Measurements from ENCODE around the gene NAB2. TPM values are rescaled to one million over a fixed set of nuclear protein-coding genes. Genes with fewer than 3 reads are reported as not detected.
"Not testable (repeated sequence)": the region's sequence is repeated elsewhere in the genome, so short reads cannot be mapped to it uniquely, and the experiment has no call there.

NAB2 gene
- total and polyA plus RNA-seq, 5 donors from 2014 or later, result 0.31 to 7.5 (median 1.1) TPM

GRCh38 chr12:57112492-57113294 lies 23.8 kb downstream of the NAB2 start:
- peaks cover 0 to 42% (median 30%) of the 10 kb centered on the region in 4 donors for H3K4me1 Mint-ChIP-seq
- peaks cover 19% of the 10 kb centered on the region for H3K27me3 Mint-ChIP-seq
- Histone ChIP-seq H3K36me3 (ENCODE audit: control insufficient read depth, insufficient read depth, low read length) (peaks cover 9% of the 10 kb centered on the region), H3K4me1 (ENCODE audit: control insufficient read depth, insufficient read depth, low read length, poor library complexity, severe bottlenecking) (peaks cover 46% of the 10 kb centered on the region), H3K4me3 (ENCODE audit: low read depth, low read length) (peak overlapping the region; percentile 88), H3K27me3 (ENCODE audit: control insufficient read depth, insufficient read depth, low read length) (no peaks in the 10 kb centered on the region), H3K27ac (ENCODE audit: insufficient read depth, low read length, poor library complexity, severe bottlenecking) (peak overlapping the region; percentile 98), H3K9me3 (ENCODE audit: control insufficient read depth in 2 of 2, low read length in 2 of 2) (no peaks in the 10 kb centered on the region)
- H3K27ac Mint-ChIP-seq, result peak overlapping the region; percentile 62 to 99 (median 98)
- peaks cover 0 to 5% (median 0%) of the 10 kb centered on the region in 7 donors for H3K9me3 Mint-ChIP-seq
- H3K36me3 Mint-ChIP-seq, result peaks cover 7% of the 10 kb centered on the region
- ATAC-seq (ENCODE audit: low read depth in 2 of 2) (no peak), DNase-seq (no peak)
- H3K4me3 Mint-ChIP-seq, result peak overlapping the region; percentile 91 to 100 (median 97)

- Mint-ChIP-seq H3K9me3 (peaks cover 0 to 3% (median 0%) of the 10 kb centered on the region in 7 donors), H3K4me3 (peak overlapping the region in 1 of 4 donors; percentile 10), H3K27ac (peak overlapping the region in 1 of 3 donors; percentile 0), H3K36me3 (peaks cover 2% of the 10 kb centered on the region), H3K27me3 (peaks cover 11% of the 10 kb centered on the region), H3K4me1 (peaks cover 0 to 15% (median 9%) of the 10 kb centered on the region in 4 donors)
- Histone ChIP-seq H3K27ac (ENCODE audit: insufficient read depth, low read length, poor library complexity, severe bottlenecking) (no peak overlapping the region), H3K4me3 (ENCODE audit: low read depth, low read length) (no peak overlapping the region), H3K4me1 (ENCODE audit: control insufficient read depth, insufficient read depth, low read length, poor library complexity, severe bottlenecking) (peaks cover 9% of the 10 kb centered on the region), H3K9me3 (ENCODE audit: control insufficient read depth in 2 of 2, low read length in 2 of 2) (no peaks in the 10 kb centered on the region), H3K36me3 (ENCODE audit: control insufficient read depth, insufficient read depth, low read length) (no peaks in the 10 kb centered on the region), H3K27me3 (ENCODE audit: control insufficient read depth, insufficient read depth, low read length) (no peaks in the 10 kb centered on the region)
- no peak for ATAC-seq (ENCODE audit: low read depth in 2 of 2)
- DNase-seq, result no peak
Observed at GRCh38 chr12:57116580-57117281, 27.8 kb downstream of the NAB2 start.

- Mint-ChIP-seq H3K36me3 (peaks cover 2% of the 10 kb centered on the region), H3K4me3 (no peak overlapping the region), H3K27ac (no peak overlapping the region), H3K9me3 (peaks cover 0 to 3% (median 0%) of the 10 kb centered on the region in 7 donors), H3K27me3 (peaks cover 5% of the 10 kb centered on the region), H3K4me1 (no peaks in the 10 kb centered on the region)
- Histone ChIP-seq H3K4me3 (ENCODE audit: low read depth, low read length) (no peak overlapping the region), H3K36me3 (ENCODE audit: control insufficient read depth, insufficient read depth, low read length) (no peaks in the 10 kb centered on the region), H3K27ac (ENCODE audit: insufficient read depth, low read length, poor library complexity, severe bottlenecking) (no peak overlapping the region), H3K27me3 (ENCODE audit: control insufficient read depth, insufficient read depth, low read length) (no peaks in the 10 kb centered on the region), H3K9me3 (ENCODE audit: control insufficient read depth in 2 of 2, low read length in 2 of 2) (peaks cover 0 to 2% of the 10 kb centered on the region in 2 experiments), H3K4me1 (ENCODE audit: control insufficient read depth, insufficient read depth, low read length, poor library complexity, severe bottlenecking) (no peaks in the 10 kb centered on the region)
- DNase-seq (no peak), ATAC-seq (ENCODE audit: low read depth in 2 of 2) (peak in 1 of 2 donors; percentile 45)
Observed at GRCh38 chr12:57118711-57119271, 29.9 kb downstream of the NAB2 start.

GRCh38 chr12:57119294-57120085 lies 30.6 kb downstream of the NAB2 start:
- H3K4me3 ChIP-seq (ENCODE audit: low read depth, low read length), result no peak overlapping the region
- H3K27me3 Mint-ChIP-seq, result peaks cover 12% of the 10 kb centered on the region
- H3K9me3 Mint-ChIP-seq, result peaks cover 0 to 3% (median 0%) of the 10 kb centered on the region in 7 donors
- ATAC-seq (ENCODE audit: low read depth in 2 of 2) (no peak), DNase-seq (no peak)
- H3K9me3 ChIP-seq (ENCODE audit: control insufficient read depth in 2 of 2, low read length in 2 of 2), result peaks cover 0 to 3% of the 10 kb centered on the region in 2 experiments
- no peaks in the 10 kb centered on the region for H3K4me1 ChIP-seq (ENCODE audit: control insufficient read depth, insufficient read depth, low read length, poor library complexity, severe bottlenecking)
- H3K27me3 ChIP-seq (ENCODE audit: control insufficient read depth, insufficient read depth, low read length), result no peaks in the 10 kb centered on the region
- no peak overlapping the region for H3K4me3 Mint-ChIP-seq
- H3K36me3 ChIP-seq (ENCODE audit: control insufficient read depth, insufficient read depth, low read length), result no peaks in the 10 kb centered on the region
- H3K27ac ChIP-seq (ENCODE audit: insufficient read depth, low read length, poor library complexity, severe bottlenecking), result no peak overlapping the region
- peaks cover 2% of the 10 kb centered on the region for H3K36me3 Mint-ChIP-seq
- H3K27ac Mint-ChIP-seq, result no peak overlapping the region
- peaks cover 4 to 5% (median 4%) of the 10 kb centered on the region in 4 donors for H3K4me1 Mint-ChIP-seq

- not testable (repeated sequence) for DNase-seq
- peaks cover 22% of the 10 kb centered on the region for H3K27me3 Mint-ChIP-seq
Observed at GRCh38 chr12:57120718-57121117, 31.8 kb downstream of the NAB2 start.

GRCh38 chr12:57123813-57124212 lies 34.9 kb downstream of the NAB2 start:
- Histone ChIP-seq H3K4me1 (ENCODE audit: control insufficient read depth, insufficient read depth, low read length, poor library complexity, severe bottlenecking) (peaks cover 18% of the 10 kb centered on the region), H3K27ac (ENCODE audit: insufficient read depth, low read length, poor library complexity, severe bottlenecking) (no peak overlapping the region), H3K27me3 (ENCODE audit: control insufficient read depth, insufficient read depth, low read length) (peaks cover 7% of the 10 kb centered on the region), H3K36me3 (ENCODE audit: control insufficient read depth, insufficient read depth, low read length) (no peaks in the 10 kb centered on the region), H3K4me3 (ENCODE audit: low read depth, low read length) (no peak overlapping the region), H3K9me3 (ENCODE audit: control insufficient read depth in 2 of 2, low read length in 2 of 2) (peaks cover 0 to 3% of the 10 kb centered on the region in 2 experiments)
- Mint-ChIP-seq H3K27me3 (peaks cover 28% of the 10 kb centered on the region), H3K36me3 (peaks cover 2% of the 10 kb centered on the region), H3K4me3 (peak overlapping the region in 1 of 4 donors; percentile 36), H3K27ac (no peak overlapping the region), H3K9me3 (peaks cover 0 to 3% (median 0%) of the 10 kb centered on the region in 7 donors), H3K4me1 (peaks cover 4 to 18% (median 10%) of the 10 kb centered on the region in 4 donors)
- DNase-seq, result no peak
- no peak for ATAC-seq (ENCODE audit: low read depth in 2 of 2)

More at GRCh38 chr12:57120718-57121117, 31.8 kb downstream of the NAB2 start:
- H3K9me3 Mint-ChIP-seq; H3K36me3 Mint-ChIP-seq; H3K27me3 ChIP-seq (ENCODE audit: control insufficient read depth, insufficient read depth, low read length); H3K4me3 ChIP-seq (ENCODE audit: low read depth, low read length); H3K9me3 ChIP-seq (ENCODE audit: control insufficient read depth in 2 of 2, low read length in 2 of 2); H3K4me1 Mint-ChIP-seq; H3K4me3 Mint-ChIP-seq; H3K27ac Mint-ChIP-seq; H3K4me1 ChIP-seq (ENCODE audit: control insufficient read depth, insufficient read depth, low read length, poor library complexity, severe bottlenecking); H3K27ac ChIP-seq (ENCODE audit: insufficient read depth, low read length, poor library complexity, severe bottlenecking); H3K36me3 ChIP-seq (ENCODE audit: control insufficient read depth, insufficient read depth, low read length); ATAC-seq (ENCODE audit: low read depth in 2 of 2): not testable (repeated sequence)

All from CD4-positive, CD25-positive, alpha-beta regulatory T cell (primary cell).